ENCODE results near the gene RPS6KA5. TPM values are rescaled to one million over a fixed set of nuclear protein-coding genes. Genes with fewer than 3 reads are reported as not detected.

RPS6KA5 gene
- total RNA-seq, 2 donors from 2014 or later: 8.9 to 10.3 TPM

DNA sequence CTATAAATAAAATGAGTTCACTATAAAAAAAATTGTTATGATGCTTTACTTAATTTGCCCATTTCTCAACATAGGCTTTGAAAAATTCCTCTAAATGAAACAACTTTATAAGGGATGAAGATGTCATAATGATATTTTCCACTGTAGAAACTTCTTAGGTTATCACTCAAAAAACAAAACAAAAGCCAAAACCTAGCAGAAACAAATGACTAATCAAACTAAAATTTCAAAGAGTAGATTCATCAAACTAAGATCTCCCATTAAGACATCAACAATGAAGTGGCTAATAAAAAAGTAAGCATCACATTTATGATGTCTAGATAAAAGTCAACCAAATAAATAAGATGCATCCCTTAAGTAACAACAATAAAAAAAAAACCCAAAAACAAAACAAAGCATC lies 207.3 kb downstream of the RPS6KA5 start:
- H3K9me3 ChIP-seq: no peaks in the 10 kb centered on the region
- TF ChIP-seq POLR2A (IDR thresholded peaks at IDR 0.05): no peak
- TF ChIP-seq, protein P1, sequence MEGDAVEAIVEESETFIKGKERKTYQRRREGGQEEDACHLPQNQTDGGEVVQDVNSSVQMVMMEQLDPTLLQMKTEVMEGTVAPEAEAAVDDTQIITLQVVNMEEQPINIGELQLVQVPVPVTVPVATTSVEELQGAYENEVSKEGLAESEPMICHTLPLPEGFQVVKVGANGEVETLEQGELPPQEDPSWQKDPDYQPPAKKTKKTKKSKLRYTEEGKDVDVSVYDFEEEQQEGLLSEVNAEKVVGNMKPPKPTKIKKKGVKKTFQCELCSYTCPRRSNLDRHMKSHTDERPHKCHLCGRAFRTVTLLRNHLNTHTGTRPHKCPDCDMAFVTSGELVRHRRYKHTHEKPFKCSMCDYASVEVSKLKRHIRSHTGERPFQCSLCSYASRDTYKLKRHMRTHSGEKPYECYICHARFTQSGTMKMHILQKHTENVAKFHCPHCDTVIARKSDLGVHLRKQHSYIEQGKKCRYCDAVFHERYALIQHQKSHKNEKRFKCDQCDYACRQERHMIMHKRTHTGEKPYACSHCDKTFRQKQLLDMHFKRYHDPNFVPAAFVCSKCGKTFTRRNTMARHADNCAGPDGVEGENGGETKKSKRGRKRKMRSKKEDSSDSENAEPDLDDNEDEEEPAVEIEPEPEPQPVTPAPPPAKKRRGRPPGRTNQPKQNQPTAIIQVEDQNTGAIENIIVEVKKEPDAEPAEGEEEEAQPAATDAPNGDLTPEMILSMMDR (IDR thresholded peaks at IDR 0.05): no peak
- no peak for TF ChIP-seq POLR2AphosphoS5 (IDR thresholded peaks at IDR 0.05)
- no peak overlapping the region for H3K4me3 ChIP-seq
- H3K4me1 ChIP-seq (replicated peaks): no peaks in the 10 kb centered on the region
- no peaks in the 10 kb centered on the region for H3K27me3 ChIP-seq (replicated peaks; ENCODE audit: insufficient read depth)
- no peaks in the 10 kb centered on the region for H3K36me3 ChIP-seq
- no peak overlapping the region for H3K27ac ChIP-seq
- intact Hi-C loops (cut with DNase I): no loop called here
- no peak for DNase-seq (ENCODE audit: low spot score)

DNA sequence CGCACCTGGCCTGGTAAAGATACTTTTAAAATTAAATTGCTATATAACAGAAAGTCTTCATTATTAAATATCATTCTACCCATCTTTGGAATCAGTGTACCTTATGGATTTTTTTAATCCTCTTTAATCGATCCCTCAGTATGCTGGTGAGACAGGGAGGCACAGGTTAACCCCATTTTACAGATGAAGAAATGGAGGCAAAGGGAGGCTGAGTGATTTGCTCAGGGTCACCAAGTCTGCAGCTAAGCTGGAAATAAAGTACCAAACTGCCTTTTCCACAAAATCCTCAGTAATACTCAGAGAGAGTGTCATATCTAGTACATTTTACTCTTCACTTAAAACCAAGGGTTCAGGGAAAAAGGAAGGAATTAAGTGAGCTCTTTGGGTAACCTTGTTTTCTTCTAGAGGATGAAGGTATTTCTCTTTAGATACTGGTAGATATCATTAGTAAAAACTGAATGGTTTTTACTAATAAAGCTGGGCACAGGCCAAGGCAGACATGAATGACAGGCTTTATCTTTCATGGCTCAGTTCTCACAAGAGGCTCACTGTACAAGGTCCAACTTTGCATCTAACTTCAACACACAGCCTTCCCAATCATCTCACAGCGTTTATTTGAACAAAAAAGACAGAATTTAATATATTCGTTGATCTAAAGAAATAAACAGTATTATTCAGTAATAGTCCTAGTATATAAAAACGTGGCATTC lies 209.0 kb downstream of the RPS6KA5 start:
- TF ChIP-seq, protein P1 (IDR thresholded peaks at IDR 0.05): no peak
- no peak for TF ChIP-seq POLR2A (IDR thresholded peaks at IDR 0.05)
- TF ChIP-seq POLR2AphosphoS5 (IDR thresholded peaks at IDR 0.05): no peak
- intact Hi-C loops (cut with DNase I): no loop called here
- 93% methylated on average over 5 of the region's 5 CpGs for WGBS

DNA sequence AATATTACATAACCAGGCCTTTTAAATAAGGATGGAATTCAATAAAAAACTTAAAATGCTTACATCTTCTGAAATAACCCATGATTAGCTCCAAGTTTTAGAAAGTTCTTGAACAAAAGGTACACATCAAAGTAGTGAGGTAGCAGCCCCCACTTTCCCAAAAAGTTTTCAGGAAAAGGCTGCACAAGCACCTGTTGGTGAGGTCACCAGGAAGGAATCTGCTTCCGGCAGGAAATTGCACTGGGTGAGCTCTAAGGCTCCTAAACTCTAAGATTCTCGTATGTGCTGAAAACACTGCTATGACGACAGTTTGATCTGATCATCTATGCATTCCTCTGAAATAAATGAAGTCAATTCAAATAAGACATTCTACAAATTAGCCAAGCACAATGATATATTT lies 210.0 kb downstream of the RPS6KA5 start:
- intact Hi-C loops (cut with DNase I): no loop called here
- H3K9me3 ChIP-seq: no peaks in the 10 kb centered on the region
- H3K4me3 ChIP-seq: no peak overlapping the region
- TF ChIP-seq POLR2A (IDR thresholded peaks at IDR 0.05) (no peak), POLR2AphosphoS5 (IDR thresholded peaks at IDR 0.05) (no peak)
- TF ChIP-seq, protein P1 (IDR thresholded peaks at IDR 0.05): no peak
- no peaks in the 10 kb centered on the region for H3K36me3 ChIP-seq
- H3K27me3 ChIP-seq (replicated peaks; ENCODE audit: insufficient read depth): no peaks in the 10 kb centered on the region
- no peak for DNase-seq (ENCODE audit: low spot score)
- H3K4me1 ChIP-seq (replicated peaks): no peaks in the 10 kb centered on the region
- WGBS: 70% methylated on average over 3 of the region's 3 CpGs
- no peak overlapping the region for H3K27ac ChIP-seq

More for the DNA sequence above, 209.0 kb downstream of the RPS6KA5 start:
- no peaks in the 10 kb centered on the region for H3K36me3 ChIP-seq
- no peak overlapping the region for H3K4me3 ChIP-seq
- H3K27me3 ChIP-seq (replicated peaks; ENCODE audit: insufficient read depth): no peaks in the 10 kb centered on the region
- H3K4me1 ChIP-seq (replicated peaks): no peaks in the 10 kb centered on the region
- no peak overlapping the region for H3K27ac ChIP-seq
- H3K9me3 ChIP-seq: no peaks in the 10 kb centered on the region
- no peak for DNase-seq (ENCODE audit: low spot score)

DNA sequence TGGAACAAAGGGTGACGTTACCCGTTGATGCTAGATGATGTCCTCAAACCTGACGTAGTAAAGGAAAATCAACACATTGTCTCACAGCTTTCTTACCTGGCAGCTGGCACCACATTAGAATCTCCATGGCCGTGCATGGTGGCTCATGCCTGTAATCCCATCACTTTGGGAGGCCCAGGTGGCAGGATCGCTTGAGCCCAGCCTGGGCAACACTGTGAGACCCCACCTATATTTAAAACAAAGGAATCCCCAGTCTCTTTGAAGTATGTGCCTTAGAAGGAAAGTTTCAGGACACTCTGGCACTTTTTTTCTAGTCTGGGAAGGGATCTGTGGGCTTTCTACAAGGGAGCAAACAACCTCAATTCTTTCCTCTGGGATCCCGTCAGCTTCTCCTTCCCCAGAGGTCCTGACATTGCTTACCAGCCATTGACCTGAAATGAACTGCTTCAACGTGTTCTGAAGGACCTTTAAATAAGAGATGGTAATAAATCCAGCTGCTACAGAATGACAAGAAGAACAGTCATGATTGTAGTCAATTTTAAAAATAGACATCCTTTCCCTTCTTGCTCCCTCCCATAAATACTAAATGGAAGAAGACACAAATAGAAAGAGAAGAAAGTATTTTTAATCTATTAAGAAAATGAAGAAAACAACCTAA lies 210.5 kb downstream of the RPS6KA5 start:
- Histone ChIP-seq H3K4me3 (no peak overlapping the region), H3K4me1 (replicated peaks) (no peaks in the 10 kb centered on the region), H3K36me3 (no peaks in the 10 kb centered on the region), H3K27me3 (replicated peaks; ENCODE audit: insufficient read depth) (no peaks in the 10 kb centered on the region), H3K27ac (no peak overlapping the region), H3K9me3 (no peaks in the 10 kb centered on the region)
- TF ChIP-seq POLR2A (IDR thresholded peaks at IDR 0.05) (no peak), POLR2AphosphoS5 (IDR thresholded peaks at IDR 0.05) (no peak)
- TF ChIP-seq, protein P1 (IDR thresholded peaks at IDR 0.05): no peak
- DNase-seq (ENCODE audit: low spot score): no peak
- 77% methylated on average over 7 of the region's 7 CpGs for WGBS
- intact Hi-C loops (cut with DNase I): no loop called here
